ENCODE measurements around the gene ZDHHC8.

GRCh38 chr22:20142711-20143621 lies 11.4 kb downstream of the ZDHHC8 start:
- TF ChIP-seq CTCF (IDR thresholded peaks at IDR 0.05): no peak
- TF ChIP-seq POLR2A (IDR thresholded peaks at IDR 0.05): no peak
